Central memory CD4-positive, alpha-beta T cell (primary cell): Measurements from ENCODE around the gene C1QB.
"Not testable (repeated sequence)": the region's sequence is repeated elsewhere in the genome, so short reads cannot be mapped to it uniquely, and the experiment has no call there.

Experiments used
- DNase-seq: peaks from one replicate; pipeline ENCODE4 v3.0.0; 2022

Gene C1QB

GRCh38 chr1:22666412-22666811 is 13.4 kb downstream of the C1QB start:
- DNase-seq, result no peak

GRCh38 chr1:22668840-22669239 is 15.8 kb downstream of the C1QB start:
- not testable (repeated sequence) for DNase-seq

GRCh38 chr1:22670352-22670975 is 17.4 kb downstream of the C1QB start:
- no peak for DNase-seq

- no peak for DNase-seq
These were observed 19.0 kb downstream of the C1QB start for GRCh38 chr1:22671999-22672398.

GRCh38 chr1:22673486-22674409 is 20.7 kb downstream of the C1QB start:
- no peak for DNase-seq

GRCh38 chr1:22674410-22674749 is 21.3 kb downstream of the C1QB start:
- no peak for DNase-seq

- not testable (repeated sequence) for DNase-seq
These were observed 23.1 kb downstream of the C1QB start for GRCh38 chr1:22676151-22676550.

GRCh38 chr1:22676916-22677583 is 24.0 kb downstream of the C1QB start:
- no peak for DNase-seq

- DNase-seq, result no peak
These were observed 25.2 kb downstream of the C1QB start for GRCh38 chr1:22677931-22678896.

GRCh38 chr1:22680726-22681125 is 27.7 kb downstream of the C1QB start:
- no peak for DNase-seq

- DNase-seq, result no peak
These were observed 28.7 kb downstream of the C1QB start for GRCh38 chr1:22681556-22682276.

GRCh38 chr1:22683547-22683946 is 30.5 kb downstream of the C1QB start:
- DNase-seq, result no peak

GRCh38 chr1:22685591-22686059 is 32.6 kb downstream of the C1QB start:
- DNase-seq, result no peak

- DNase-seq, result no peak
These were observed 34.2 kb downstream of the C1QB start for GRCh38 chr1:22687191-22687590.

- no peak for DNase-seq
These were observed 35.4 kb downstream of the C1QB start for GRCh38 chr1:22688466-22688865.

GRCh38 chr1:22689505-22689904 is 36.5 kb downstream of the C1QB start:
- no peak for DNase-seq

- no peak for DNase-seq
These were observed 38.2 kb downstream of the C1QB start for GRCh38 chr1:22691031-22691753.

- no peak for DNase-seq
These were observed 41.1 kb downstream of the C1QB start for GRCh38 chr1:22694172-22694571.

- no peak for DNase-seq
These were observed 43.6 kb downstream of the C1QB start for GRCh38 chr1:22696610-22697009.

GRCh38 chr1:22697980-22698379 is 44.9 kb downstream of the C1QB start:
- no peak for DNase-seq
